ENCODE results near the gene PPP3CA.
"Not testable (repeated sequence)": the region's sequence is repeated elsewhere in the genome, so short reads cannot be mapped to it uniquely, and the experiment has no call there.

PPP3CA gene

GRCh38 chr4:101136373-101137370, 210.7 kb downstream of the PPP3CA start:
- no peak for TF ChIP-seq CTCF (IDR thresholded peaks at IDR 0.05; ENCODE audit: insufficient read depth, low read length, missing control alignments)
- no peak overlapping the region for H3K4me3 ChIP-seq (ENCODE audit: low read depth, low read length)
- CTCF ChIA-PET, result no interaction called here
- DNase-seq (ENCODE audit: low read depth, low spot score), result no peak
- POLR2A ChIA-PET, result no interaction called here

GRCh38 chr4:101135371-101136010, 211.8 kb downstream of the PPP3CA start:
- POLR2A ChIA-PET, result no interaction called here
- CTCF ChIA-PET, result no interaction called here

GRCh38 chr4:101131058-101131457, 216.3 kb downstream of the PPP3CA start:
- H3K4me3 ChIP-seq (ENCODE audit: low read depth, low read length); POLR2A ChIA-PET; DNase-seq (ENCODE audit: low read depth, low spot score); CTCF ChIA-PET: not testable (repeated sequence)

More at GRCh38 chr4:101135371-101136010, 211.8 kb downstream of the PPP3CA start:
- no peak for TF ChIP-seq CTCF (IDR thresholded peaks at IDR 0.05; ENCODE audit: insufficient read depth, low read length, missing control alignments)
- no peak for DNase-seq (ENCODE audit: low read depth, low spot score)
- no peak overlapping the region for H3K4me3 ChIP-seq (ENCODE audit: low read depth, low read length)

- H3K4me3 ChIP-seq (ENCODE audit: low read depth, low read length); POLR2A ChIA-PET; CTCF ChIA-PET; DNase-seq (ENCODE audit: low read depth, low spot score): not testable (repeated sequence)
Measured at GRCh38 chr4:101128898-101129297, 218.4 kb downstream of the PPP3CA start.

- ChIA-PET CTCF (no interaction called here), POLR2A (no interaction called here)
- no peak for TF ChIP-seq CTCF (IDR thresholded peaks at IDR 0.05; ENCODE audit: insufficient read depth, low read length, missing control alignments)
- DNase-seq (ENCODE audit: low read depth, low spot score), result no peak
- no peak overlapping the region for H3K4me3 ChIP-seq (ENCODE audit: low read depth, low read length)
Measured at GRCh38 chr4:101128473-101128872, 218.9 kb downstream of the PPP3CA start.

- DNase-seq (ENCODE audit: low read depth, low spot score), result no peak
- POLR2A ChIA-PET, result no interaction called here
- CTCF ChIA-PET, result no interaction called here
- H3K4me3 ChIP-seq (ENCODE audit: low read depth, low read length), result no peak overlapping the region
- no peak for TF ChIP-seq CTCF (IDR thresholded peaks at IDR 0.05; ENCODE audit: insufficient read depth, low read length, missing control alignments)
Measured at GRCh38 chr4:101127176-101127790, 220.0 kb downstream of the PPP3CA start.

GRCh38 chr4:101126059-101126458, 221.3 kb downstream of the PPP3CA start:
- ChIA-PET POLR2A (no interaction called here), CTCF (no interaction called here)
- no peak overlapping the region for H3K4me3 ChIP-seq (ENCODE audit: low read depth, low read length)
- TF ChIP-seq CTCF (IDR thresholded peaks at IDR 0.05; ENCODE audit: insufficient read depth, low read length, missing control alignments), result no peak
- DNase-seq (ENCODE audit: low read depth, low spot score), result peak; percentile 26
